PC-3 (cell line): Measurements from ENCODE around the gene P2RX3. TPM values are rescaled to one million over a fixed set of nuclear protein-coding genes. Genes with fewer than 3 reads are reported as not detected.

ENCODE experiments used
- ATAC-seq: fragments of 200-7000 bp; cut with Tn5 transposase; 2 replicates; pipeline ENCODE4 v1.9.1; 2020; ENCODE audit warnings: mild to moderate bottlenecking, moderate library complexity
- BruUV-seq: library from RNA; stranded (reverse); fragments of 400-500 nt; replicated peaks from 2 replicates; lab custom pipeline; 2021; lab: Mats Ljungman, UMichigan
- CTCF ChIA-PET: fragments of 300-600 bp; sonication (Branson Sonifier 250); formaldehyde crosslinking; loops from one replicate; lab custom pipeline; 2022; ENCODE audit warnings: antibody characterized with exemption; lab: Charles Lee
- POLR2A ChIA-PET: fragments of 300-600 bp; sonication (Branson Sonifier 250); formaldehyde crosslinking; loops from one replicate; lab custom pipeline; 2022; ENCODE audit warnings: antibody characterized with exemption; ENCODE audit not compliant: unreplicated experiment; lab: Charles Lee
- DNase-seq: peaks from one replicate; pipeline ENCODE4 v3.0.0-alpha.2; 2015
- H2AFZ ChIP-seq: fragments of 300-600 bp; sonication (generic); 2 replicates; pipeline ENCODE4 v1.6.0; 2016; ENCODE audit warnings: antibody characterized with exemption, low read length
- H3F3A ChIP-seq: fragments of 300-600 bp; sonication (generic); one replicate; pipeline ENCODE4 v1.6.0; 2017; ENCODE audit warnings: antibody characterized with exemption, low read length, control low read depth, mild to moderate bottlenecking; ENCODE audit not compliant: unreplicated experiment
- H3K27ac ChIP-seq: fragments of 300-600 bp; sonication (generic); 2 replicates; pipeline ENCODE4 v1.5.1; 2016; ENCODE audit warnings: mild to moderate bottlenecking, low read length
- H3K27me3 ChIP-seq: fragments of 300-600 bp; sonication (generic); 2 replicates; pipeline ENCODE4 v1.6.1; 2016; ENCODE audit warnings: low read length, mixed read lengths
- H3K36me3 ChIP-seq: fragments of 300-600 bp; sonication (generic); 2 replicates; pipeline ENCODE4 v1.6.1; 2016; ENCODE audit warnings: low read depth, mixed run types, low read length, mixed read lengths
- H3K4me1 ChIP-seq: fragments of 300-600 bp; sonication (generic); 2 replicates; pipeline ENCODE4 v1.5.1; 2016; ENCODE audit warnings: low read length; ENCODE audit not compliant: insufficient read depth
- H3K4me2 ChIP-seq: fragments of 300-600 bp; sonication (generic); 2 replicates; pipeline ENCODE4 v1.6.0; 2016; ENCODE audit warnings: low read length
- H3K4me3 ChIP-seq: fragments of 300-600 bp; sonication (generic); 2 replicates; pipeline ENCODE4 v1.5.1; 2016; ENCODE audit warnings: mild to moderate bottlenecking, low read length, mixed read lengths
- H3K79me2 ChIP-seq: fragments of 300-600 bp; sonication (generic); 2 replicates; pipeline ENCODE4 v1.6.1; 2017; ENCODE audit warnings: low read length, mixed read lengths
- H3K9ac ChIP-seq: fragments of 300-600 bp; sonication (generic); 2 replicates; pipeline ENCODE4 v1.6.0; 2016; ENCODE audit warnings: mild to moderate bottlenecking, low read length
- H3K9me2 ChIP-seq: fragments of 300-600 bp; sonication (generic); replicated peaks from 2 replicates; pipeline ENCODE4 v1.6.1; 2016; ENCODE audit warnings: mixed run types, low read length, mixed read lengths
- H3K9me3 ChIP-seq: fragments of 300-600 bp; sonication (generic); 2 replicates; pipeline ENCODE4 v1.6.1; 2016; ENCODE audit warnings: low read length, mixed read lengths
- H4K20me1 ChIP-seq: fragments of 300-600 bp; sonication (generic); 2 replicates; pipeline ENCODE4 v1.6.1; 2016; ENCODE audit warnings: low read length, mixed read lengths
- CTCF ChIP-seq: fragments of 300-600 bp; sonication (generic); conservative IDR thresholded peaks from 2 replicates; pipeline ENCODE4 v1.5.1; 2017; ENCODE audit warnings: antibody characterized with exemption, low read depth, mild to moderate bottlenecking, low read length
- EZH2 ChIP-seq: fragments of 300-600 bp; sonication (generic); IDR thresholded peaks from one replicate; pipeline ENCODE4 v1.6.1; 2017; ENCODE audit warnings: antibody characterized with exemption, mild to moderate bottlenecking, low read length; ENCODE audit not compliant: unreplicated experiment
- EZH2phosphoT487 ChIP-seq: fragments of 300-600 bp; sonication (generic); IDR thresholded peaks from 2 replicates; pipeline ENCODE4 v1.6.1; 2018; ENCODE audit warnings: mild to moderate bottlenecking, antibody characterized with exemption, low read length, borderline replicate concordance
- intact Hi-C: fragments of 100-400 bp; cut with micrococcal nuclease; formaldehyde crosslinking; loops from 2 replicates; pipeline ENCODE4 v1.9.0; 2023
- total RNA-seq: library from RNA; depleted of rRNA; stranded (reverse); fragments of >200 nt; gene quantifications from 2 replicates; pipeline ENCODE4 v1.2.3, GENCODE V29; 2014; rRNA removed

Gene P2RX3
- total RNA-seq, 1 experiment from 2014 or later = not detected

GRCh38 chr11:57421066-57421465 is 82.9 kb downstream of the P2RX3 start:
- intact Hi-C loops = no loop called here
- no peaks in the 10 kb centered on the region for H3K9me3 ChIP-seq
- H4K20me1 ChIP-seq = no peaks in the 10 kb centered on the region
- no peaks in the 10 kb centered on the region for H3K27me3 ChIP-seq
- no peak overlapping the region for H3K4me2 ChIP-seq
- no peak overlapping the region for H3K9ac ChIP-seq
- ChIA-PET POLR2A (no interaction called here), CTCF (no interaction called here)
- ATAC-seq = no peak
- no peak for DNase-seq
- 0 out of 2 replicates have a peak, but pooled peaks cover 4% of the 10 kb centered on the region for H3K36me3 ChIP-seq
- H3K4me1 ChIP-seq = peaks cover 21% of the 10 kb centered on the region
- H3K9me2 ChIP-seq = no peaks in the 10 kb centered on the region
- TF ChIP-seq EZH2phosphoT487 = no peak
- TF ChIP-seq EZH2 = no peak
- TF ChIP-seq CTCF = no peak
- H2AFZ ChIP-seq = no peak overlapping the region
- BruUV-seq = no TSS peak
- H3F3A ChIP-seq = no peaks in the 10 kb centered on the region
- peaks cover 9% of the 10 kb centered on the region for H3K79me2 ChIP-seq
- no peak overlapping the region for H3K27ac ChIP-seq
- H3K4me3 ChIP-seq = no peak overlapping the region

GRCh38 chr11:57421805-57422204 is 83.7 kb downstream of the P2RX3 start:
- POLR2A ChIA-PET = no interaction called here

More at GRCh38 chr11:57421805-57422204, 83.7 kb downstream of the P2RX3 start:
- intact Hi-C loops = no loop called here
- Histone ChIP-seq H3K9me2 (no peaks in the 10 kb centered on the region), H3K27ac (no peak overlapping the region), H3F3A (no peaks in the 10 kb centered on the region), H3K36me3 (0 out of 2 replicates have a peak, but pooled peaks cover 4% of the 10 kb centered on the region), H3K4me3 (no peak overlapping the region), H2AFZ (no peak overlapping the region), H3K9me3 (no peaks in the 10 kb centered on the region), H4K20me1 (no peaks in the 10 kb centered on the region), H3K9ac (no peak overlapping the region), H3K4me2 (no peak overlapping the region), H3K79me2 (peaks cover 15% of the 10 kb centered on the region), H3K4me1 (peaks cover 29% of the 10 kb centered on the region), H3K27me3 (no peaks in the 10 kb centered on the region)
- ATAC-seq (no peak), DNase-seq (no peak)
- BruUV-seq = no TSS peak
- CTCF ChIA-PET = no interaction called here
- TF ChIP-seq EZH2phosphoT487 = no peak
- no peak for TF ChIP-seq EZH2
- no peak for TF ChIP-seq CTCF

Other genes with a start within 250 kb of the P2RX3 start
- not detected in 2 replicates for gene LRRC55, start 156.4 kb upstream of the P2RX3 start, total RNA-seq
- gene APLNR, start 101.1 kb upstream of the P2RX3 start, total RNA-seq = not detected in 2 replicates
- 89.6 and 143 TPM in 2 replicates for gene TNKS1BP1, start 13.4 kb upstream of the P2RX3 start, total RNA-seq
- 228 and 341 TPM in 2 replicates for gene SSRP1, start 2.5 kb upstream of the P2RX3 start, total RNA-seq
- not detected in 2 replicates for gene PRG3, start 42.8 kb downstream of the P2RX3 start, total RNA-seq
- gene PRG2, start 52.3 kb downstream of the P2RX3 start, total RNA-seq = not detected in 2 replicates
- 31.3 and 35.0 TPM in 2 replicates for gene SLC43A3, start 88.8 kb downstream of the P2RX3 start, total RNA-seq
- gene RTN4RL2, start 122.2 kb downstream of the P2RX3 start, total RNA-seq = 3.5 and 6.5 TPM in 2 replicates
- 7.4 and 12.4 TPM in 2 replicates for gene SLC43A1, start 177.3 kb downstream of the P2RX3 start, total RNA-seq
- gene TIMM10, start 192.4 kb downstream of the P2RX3 start, total RNA-seq = 233 and 313 TPM in 2 replicates
- gene SMTNL1, start 199.2 kb downstream of the P2RX3 start, total RNA-seq = not detected in 2 replicates
- gene UBE2L6, start 229.3 kb downstream of the P2RX3 start, total RNA-seq = 16.5 and 17.3 TPM in 2 replicates